HG02623 (cell line): ENCODE results near the gene DERL3.
A peak's percentile ranks its signal among the peaks of the same experiment; 100 is the strongest.
"Not testable (repeated sequence)": the region's sequence is repeated elsewhere in the genome, so short reads cannot be mapped to it uniquely, and the experiment has no call there.

Experiments used
- ATAC-seq: cut with Tn5 transposase; IDR thresholded peaks from one replicate; pipeline ENCODE4 v1.9.1; 2021; ENCODE audit warnings: moderate library complexity; ENCODE audit not compliant: unreplicated experiment

Gene DERL3

DNA sequence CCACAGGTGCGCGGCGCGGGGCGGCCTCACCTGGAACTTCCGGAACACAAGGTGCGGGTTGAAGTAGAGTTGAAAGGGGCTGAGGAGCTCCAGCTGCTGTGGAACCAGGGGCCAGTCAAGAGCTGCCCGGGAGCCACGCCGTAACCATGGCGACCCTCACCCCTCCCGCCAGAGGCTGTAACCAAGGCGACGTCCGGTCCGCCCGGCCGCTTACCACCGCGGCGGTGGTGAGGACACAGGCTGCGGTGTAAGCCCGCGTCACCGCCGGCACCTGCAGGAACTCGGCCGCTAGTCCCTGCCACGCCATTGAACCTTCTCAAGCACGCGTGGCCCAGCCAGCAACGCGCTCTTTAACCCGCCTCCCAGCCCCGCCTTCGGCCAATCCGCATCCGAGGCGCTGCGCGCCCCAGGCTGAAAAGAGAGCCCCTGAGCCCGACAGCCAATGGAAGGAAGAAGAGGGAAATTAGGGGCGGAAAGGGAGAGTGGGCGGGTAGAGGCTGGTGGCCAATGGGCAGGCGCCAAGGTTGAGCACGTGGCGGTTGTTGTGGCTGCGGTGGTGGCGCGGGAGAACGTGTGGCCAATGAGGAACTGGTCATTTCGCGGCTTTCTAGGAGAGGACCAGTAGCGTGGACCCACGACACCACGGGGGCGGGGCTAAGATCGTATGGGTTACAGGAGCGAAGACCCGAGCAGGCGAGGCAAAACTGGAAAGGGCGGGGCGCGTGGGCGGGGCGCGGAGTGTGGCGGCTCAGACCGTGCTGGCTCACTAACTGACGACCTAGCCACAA is at the start of gene DERL3:
Gene DERL3, minus strand, starts transcription at position 326 of the 788 bp plus-strand sequence. Its CDS starts 19 bp downstream, at position 307.
- peak; percentile 82 for ATAC-seq

DNA sequence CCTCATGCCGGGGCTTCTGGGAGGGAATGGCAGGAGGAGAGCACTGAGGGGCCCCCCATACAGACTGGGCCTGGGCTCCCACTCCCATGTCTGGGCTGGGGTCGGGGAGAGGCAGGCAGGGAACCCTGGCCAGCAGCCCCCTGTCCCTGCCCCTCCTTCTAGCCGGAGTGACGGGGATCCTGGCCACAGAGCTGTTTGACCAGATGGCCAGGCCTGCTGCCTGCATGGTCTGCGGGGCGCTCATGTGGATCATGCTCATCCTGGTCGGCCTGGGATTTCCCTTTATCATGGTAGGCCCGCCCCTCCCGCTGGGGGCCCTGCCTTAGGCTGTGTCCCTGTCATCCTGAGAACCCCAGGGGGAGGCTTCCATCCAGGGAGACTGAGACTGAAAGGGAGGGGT is 45.3 kb upstream of the DERL3 start:
- no peak for ATAC-seq

- ATAC-seq = no peak
These were observed 44.9 kb upstream of the DERL3 start for GRCh38 chr22:23883658-23884057.

DNA sequence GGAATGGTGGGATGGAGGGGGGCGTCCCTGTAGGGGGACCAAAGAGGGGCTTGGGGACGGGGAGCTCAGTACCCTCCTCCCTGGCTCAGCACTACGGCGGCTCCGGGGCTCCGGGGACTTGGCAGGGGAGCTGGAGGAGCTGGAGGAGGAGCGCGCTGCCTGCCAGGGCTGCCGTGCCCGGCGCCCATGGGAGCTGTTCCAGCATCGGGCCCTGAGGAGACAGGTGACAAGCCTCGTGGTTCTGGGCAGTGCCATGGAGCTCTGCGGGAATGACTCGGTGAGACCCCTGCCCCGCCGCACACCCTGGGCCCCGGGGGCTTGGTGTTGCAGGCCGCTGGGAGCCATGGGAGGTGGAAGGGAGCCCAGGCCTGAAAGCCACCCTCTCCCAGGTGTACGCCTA is 43.6 kb upstream of the DERL3 start:
- no peak for ATAC-seq

DNA sequence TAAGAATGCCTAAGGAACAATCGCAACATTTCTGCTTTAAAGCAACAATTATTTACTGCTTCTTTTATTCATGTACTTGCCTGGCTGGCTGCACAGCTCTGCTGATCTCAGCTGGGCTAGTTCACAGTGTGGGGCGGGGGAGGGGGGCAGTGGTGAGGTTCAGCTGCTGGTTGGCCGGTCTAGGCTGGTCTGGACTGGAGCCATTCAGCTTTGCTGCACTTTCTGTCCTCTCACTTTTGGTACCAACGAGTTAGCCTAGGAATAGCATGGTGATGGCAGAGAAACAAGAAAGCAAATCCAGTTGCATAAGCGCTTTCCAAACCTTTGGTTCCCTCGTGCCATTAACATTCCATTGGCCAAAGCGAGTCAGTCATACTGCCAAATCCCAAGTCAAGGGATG is 39.4 kb upstream of the DERL3 start:
- no peak for ATAC-seq

DNA sequence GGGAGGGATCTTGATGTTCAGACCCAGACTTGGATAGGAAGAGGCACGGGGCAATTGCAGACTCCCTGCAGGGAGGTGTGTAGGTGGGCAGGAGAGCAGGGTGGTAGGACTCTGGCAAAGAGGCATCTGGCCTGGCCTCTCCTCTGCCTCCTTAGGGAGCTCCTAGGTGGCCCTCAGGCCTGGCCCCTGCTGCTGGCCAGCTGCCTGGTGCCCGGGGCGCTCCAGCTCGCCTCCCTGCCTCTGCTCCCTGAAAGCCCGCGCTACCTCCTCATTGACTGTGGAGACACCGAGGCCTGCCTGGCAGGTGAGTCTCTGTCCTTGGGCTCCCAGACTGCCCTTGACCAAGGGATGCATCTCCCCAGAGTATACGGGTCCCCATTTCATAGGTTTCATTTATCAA is 38.8 kb upstream of the DERL3 start:
- ATAC-seq = no peak

DNA sequence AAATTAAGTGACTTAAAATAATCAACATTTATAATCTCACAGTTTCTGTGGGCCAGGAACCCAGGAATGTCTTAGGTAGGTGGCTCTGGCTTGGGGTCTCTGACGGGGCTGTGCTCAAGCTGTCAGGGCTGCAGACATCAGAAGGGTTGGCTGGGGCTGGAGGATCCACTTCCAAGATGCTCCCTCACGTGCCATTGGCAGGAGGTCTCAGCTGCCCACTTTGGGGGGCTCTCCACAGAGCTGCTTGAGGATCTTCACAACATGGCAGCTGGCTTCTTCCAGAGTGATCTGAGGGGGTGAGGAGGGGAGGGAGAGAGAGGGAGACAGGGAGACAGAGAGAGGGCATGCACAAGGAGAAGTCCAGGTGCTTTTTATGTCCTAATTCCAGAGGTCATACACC is 37.0 kb upstream of the DERL3 start:
- no peak for ATAC-seq

DNA sequence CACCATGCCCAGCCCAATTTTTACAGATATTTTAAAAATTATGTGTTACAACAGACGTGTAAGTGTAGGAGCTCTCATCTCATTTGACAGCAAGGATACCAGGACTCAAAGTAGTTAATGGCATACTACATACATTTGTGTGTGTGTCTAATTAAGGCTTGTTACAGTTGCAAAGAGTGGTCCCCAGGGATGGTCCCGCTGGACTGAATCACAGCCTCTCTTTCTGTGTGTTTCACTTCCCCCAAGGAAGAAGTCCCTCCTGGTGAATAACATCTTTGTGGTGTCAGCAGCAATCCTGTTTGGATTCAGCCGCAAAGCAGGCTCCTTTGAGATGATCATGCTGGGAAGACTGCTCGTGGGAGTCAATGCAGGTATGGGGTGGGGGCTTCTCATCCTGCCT is 36.1 kb upstream of the DERL3 start:
- no peak for ATAC-seq

DNA sequence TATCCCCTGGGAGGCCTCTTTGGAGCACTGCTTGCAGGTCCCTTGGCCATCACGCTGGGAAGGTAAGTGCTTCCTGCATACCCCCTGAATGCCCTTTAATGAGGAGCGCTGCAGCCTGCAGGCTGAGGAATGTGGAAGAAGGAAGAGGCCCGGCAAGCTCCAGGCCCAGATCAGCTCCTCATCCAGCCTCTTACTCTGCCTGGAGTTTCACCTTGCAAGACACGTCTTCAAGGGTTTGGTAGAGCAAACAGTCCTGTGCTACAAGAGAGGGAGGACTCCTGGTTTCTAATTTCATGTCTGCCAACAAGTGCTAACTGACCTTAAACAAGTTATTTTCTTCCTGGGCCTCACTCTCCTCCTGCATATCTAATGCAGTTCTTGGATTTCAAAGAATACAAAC is 29.8 kb upstream of the DERL3 start:
- no peak for ATAC-seq

- not testable (repeated sequence) for ATAC-seq
These were observed 25.8 kb upstream of the DERL3 start for GRCh38 chr22:23864499-23865154.

DNA sequence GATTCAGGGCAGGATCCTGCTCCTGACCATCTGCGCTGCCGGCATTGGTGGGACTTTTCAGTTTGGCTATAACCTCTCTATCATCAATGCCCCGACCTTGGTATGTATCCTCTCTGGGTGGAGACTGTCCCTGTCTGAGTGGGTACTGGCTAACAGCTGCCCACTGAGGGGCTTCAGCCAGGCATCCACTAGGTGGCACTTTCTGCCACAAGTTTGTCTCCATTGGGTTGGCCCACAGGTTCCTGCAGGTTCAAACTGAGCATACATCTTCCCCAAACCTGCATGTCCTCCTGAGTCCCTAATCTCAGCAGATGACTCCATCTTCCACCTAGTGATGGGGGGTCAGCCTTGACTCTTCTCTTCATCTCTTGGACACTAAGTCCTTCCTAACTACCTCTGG is 23.3 kb upstream of the DERL3 start:
- ATAC-seq = no peak

DNA sequence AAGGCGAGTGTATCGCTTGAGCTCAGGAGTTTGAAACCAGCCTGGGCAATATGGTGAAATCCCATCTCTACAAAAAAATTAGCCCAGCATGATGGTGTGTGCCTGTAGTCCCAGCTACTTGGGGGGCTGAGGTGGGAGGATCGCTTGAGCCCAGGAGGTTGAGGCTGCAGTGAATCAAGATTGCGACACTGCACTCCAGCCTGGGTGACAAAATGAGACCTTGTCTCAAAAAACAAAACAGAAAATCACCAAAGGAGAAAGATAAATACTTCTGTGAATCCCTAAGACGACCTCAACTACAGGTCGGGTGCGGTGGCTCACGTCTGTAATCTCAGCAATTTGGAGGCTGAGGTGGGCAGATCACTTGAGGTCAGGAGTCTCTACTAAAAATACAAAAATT is 21.4 kb upstream of the DERL3 start:
- ATAC-seq = not testable (repeated sequence)

DNA sequence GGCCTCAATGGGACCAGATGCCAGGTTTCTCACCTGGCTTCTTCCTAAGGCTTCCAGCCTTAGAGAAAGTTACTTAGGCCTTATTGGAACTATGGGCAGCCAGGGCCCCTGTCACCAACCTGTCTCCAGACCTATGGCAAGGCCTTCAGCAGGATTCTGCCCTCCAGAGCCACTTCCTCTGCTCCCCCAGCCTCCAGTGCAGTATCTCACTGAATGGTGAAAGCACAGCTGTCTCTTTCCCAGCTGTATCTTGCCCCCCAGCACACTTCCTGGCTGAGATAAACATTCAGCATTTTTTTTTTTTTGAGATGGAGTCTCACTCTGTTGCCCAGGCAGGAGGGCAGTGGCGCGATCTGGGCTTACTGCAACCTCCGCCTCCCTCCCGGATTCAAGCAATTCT is 20.4 kb upstream of the DERL3 start:
- ATAC-seq = no peak

GRCh38 chr22:23858484-23858815 is 19.6 kb upstream of the DERL3 start:
- ATAC-seq = no peak

GRCh38 chr22:23857606-23858483 is 19.0 kb upstream of the DERL3 start, which contains the start of gene SLC2A11:
TSS of gene SLC2A11 (plus strand) at chr22:23857875. CDS start at chr22:23858000, 125 bp downstream.
- peak; percentile 89 for ATAC-seq

DNA sequence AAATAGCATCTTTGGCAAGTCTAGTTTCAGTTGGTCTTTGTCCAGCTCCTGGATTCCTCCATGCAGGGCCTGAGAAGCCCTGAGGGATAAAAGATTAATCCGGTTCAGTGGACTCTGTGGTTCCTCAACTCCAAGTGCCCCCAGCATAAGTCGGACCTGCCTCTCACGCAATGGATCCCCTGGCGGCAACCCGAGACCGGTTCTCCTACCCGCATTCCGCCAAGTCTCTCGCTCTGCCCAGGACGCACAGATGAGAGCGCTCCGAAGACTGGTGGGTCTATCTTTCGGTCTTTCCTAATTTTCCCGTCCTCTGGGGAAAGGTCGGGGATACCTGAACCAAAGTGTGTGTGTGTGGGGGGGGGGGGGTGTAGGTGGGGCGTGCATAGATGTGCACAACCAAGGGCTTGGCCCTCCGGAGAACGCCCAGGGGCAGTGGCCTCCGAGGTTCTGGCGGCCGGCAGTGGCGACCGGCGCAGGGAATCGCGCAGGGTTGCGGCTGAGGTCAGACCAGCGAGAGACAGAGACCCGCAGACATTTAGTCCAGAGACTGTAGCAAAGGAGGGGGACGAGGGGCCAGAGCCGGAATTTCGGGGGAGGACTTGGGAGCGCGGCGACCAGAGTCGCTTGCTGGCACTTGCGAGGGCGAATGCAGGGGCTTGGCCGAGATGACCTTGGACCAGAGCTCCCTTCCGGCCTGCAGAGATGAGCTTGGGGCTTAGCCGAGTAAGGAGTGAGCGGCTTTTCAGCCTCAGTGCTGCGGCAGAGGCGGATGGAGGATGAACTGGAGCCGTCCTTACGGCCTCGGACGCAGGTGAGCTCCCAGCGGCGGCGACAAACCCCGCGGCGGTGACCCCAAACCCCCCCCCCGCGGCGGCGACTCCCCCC is 18.2 kb upstream of the DERL3 start:
- peak; percentile 21 for ATAC-seq

DNA sequence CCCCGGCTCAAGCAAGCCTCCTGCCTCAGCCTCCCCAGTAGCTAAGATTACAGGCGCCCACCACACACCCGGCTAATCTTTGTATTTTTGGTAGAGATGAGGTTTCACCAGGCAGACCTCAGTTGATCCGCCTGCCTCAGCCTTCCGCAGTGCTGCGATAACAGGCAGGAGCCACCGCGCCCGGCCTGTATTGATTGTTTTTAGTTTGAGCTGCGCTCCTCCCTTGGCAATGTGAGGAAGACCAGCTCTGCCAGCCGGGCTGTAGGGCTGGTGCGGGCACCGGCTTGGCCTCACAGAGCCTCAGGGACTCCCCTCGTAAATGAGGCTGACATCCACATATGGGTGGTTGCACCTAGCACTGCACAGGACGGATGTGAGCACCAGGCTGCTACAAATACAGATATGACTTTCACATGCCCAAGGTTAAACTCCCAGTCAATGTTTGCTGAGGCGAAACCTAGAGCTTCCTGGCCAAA is 11.4 kb upstream of the DERL3 start:
- ATAC-seq = no peak

DNA sequence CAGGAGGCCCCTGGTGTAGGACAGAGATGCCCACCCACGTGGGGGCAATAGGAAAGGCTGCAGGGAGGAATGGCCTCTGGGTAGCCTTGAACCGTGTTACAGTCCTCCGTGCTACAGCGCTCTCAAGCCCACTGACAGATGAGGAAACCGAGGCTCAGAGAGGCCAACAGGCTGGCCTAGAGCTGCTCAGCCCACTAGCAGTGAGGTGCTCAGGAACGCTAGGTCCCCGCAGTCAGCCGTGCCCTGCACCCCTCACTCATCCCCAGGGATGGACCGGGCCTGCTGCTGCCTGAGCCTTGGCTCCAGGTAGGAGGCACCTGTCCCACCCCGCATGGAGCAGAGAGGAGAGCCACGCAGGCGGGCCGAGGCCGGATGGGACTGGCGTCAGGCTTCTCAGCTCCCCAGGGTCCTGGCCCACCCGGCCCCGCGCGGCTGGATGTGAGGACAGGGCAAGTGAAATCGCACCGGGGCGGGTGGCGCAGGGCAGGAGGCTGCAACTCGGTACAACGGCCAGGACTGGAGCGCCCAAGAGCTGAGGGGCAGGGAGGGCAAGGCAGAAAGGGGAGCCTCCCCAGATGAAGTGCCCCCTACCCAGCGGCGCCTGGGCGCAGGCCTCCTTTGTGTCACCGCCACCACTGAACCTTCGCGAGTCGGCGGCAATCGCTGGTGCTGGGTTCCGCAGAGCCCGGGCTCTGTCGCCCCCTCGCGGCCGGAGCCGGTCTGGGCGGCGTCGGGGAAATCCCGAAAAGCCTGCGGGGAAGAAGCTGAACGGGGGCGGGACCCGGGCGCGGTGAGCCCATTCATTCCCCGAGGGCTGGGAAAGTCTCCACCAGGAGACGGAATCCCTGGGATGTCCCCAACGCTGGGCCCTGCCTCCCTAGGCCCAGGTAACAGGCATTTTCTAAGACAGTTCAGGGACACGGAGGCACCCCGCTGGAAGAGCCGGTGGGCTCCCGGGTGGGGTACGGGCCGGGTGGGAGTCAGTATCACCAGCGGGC is 10.5 kb upstream of the DERL3 start:
- no peak for ATAC-seq
